Caco-2 (cell line): ENCODE results near the gene GSK3A. TPM values are rescaled to one million over a fixed set of nuclear protein-coding genes. Genes with fewer than 3 reads are reported as not detected.

ENCODE experiments used
- BruUV-seq: library from RNA; stranded (reverse); fragments of 400-500 nt; replicated peaks from 2 replicates; lab custom pipeline; 2021; lab: Mats Ljungman, UMichigan
- CTCF ChIA-PET: fragments of 300-600 bp; sonication (Branson Sonifier 250); formaldehyde crosslinking; loops from one replicate; lab custom pipeline; 2022; ENCODE audit warnings: antibody characterized with exemption; lab: Charles Lee
- POLR2A ChIA-PET: fragments of 300-600 bp; sonication (Branson Sonifier 250); formaldehyde crosslinking; loops from one replicate; lab custom pipeline; 2022; ENCODE audit warnings: antibody characterized with exemption; lab: Charles Lee
- DNase-seq, 2 experiments: peaks; one replicate each; pipeline versions ENCODE4 v3.0.0 to v3.0.0-alpha.2; 2020 to 2022
- H3K27me3 ChIP-seq: replicated peaks from 2 replicates; pipeline ENCODE4 v1.6.0; 2011; ENCODE audit warnings: low read length; ENCODE audit not compliant: control insufficient read depth, insufficient read depth
- H3K36me3 ChIP-seq: 2 replicates; pipeline ENCODE4 v1.5.1; 2011; ENCODE audit warnings: low read length; ENCODE audit not compliant: control insufficient read depth, insufficient read depth
- H3K4me1 ChIP-seq: fragments of 250-450 bp; sonication (Bioruptor Pico); 2 replicates; pipeline ENCODE4 v1.5.1; 2020; ENCODE audit warnings: mild to moderate bottlenecking
- H3K4me3 ChIP-seq: 2 replicates; pipeline ENCODE4 v1.5.1; 2011; ENCODE audit warnings: low read depth, mild to moderate bottlenecking, control low read depth, low read length
- H3K9me3 ChIP-seq: fragments of 250-450 bp; sonication (Bioruptor Pico); 2 replicates; pipeline ENCODE4 v1.5.1; 2020; ENCODE audit warnings: mild to moderate bottlenecking, moderate library complexity
- H3K27ac Mint-ChIP-seq: one replicate; pipeline ENCODE4 v1.8.0; 2022; ENCODE audit warnings: mixed read lengths; ENCODE audit not compliant: unreplicated experiment
- H3K27me3 Mint-ChIP-seq: one replicate; pipeline ENCODE4 v1.8.0; 2022; ENCODE audit warnings: mixed read lengths; ENCODE audit not compliant: insufficient read depth, unreplicated experiment
- H3K36me3 Mint-ChIP-seq: one replicate; pipeline ENCODE4 v1.8.0; 2022; ENCODE audit warnings: mild to moderate bottlenecking, mixed read lengths; ENCODE audit not compliant: insufficient read depth, unreplicated experiment
- H3K4me1 Mint-ChIP-seq: one replicate; pipeline ENCODE4 v1.8.0; 2022; ENCODE audit warnings: low read depth, mixed read lengths; ENCODE audit not compliant: unreplicated experiment
- H3K4me3 Mint-ChIP-seq: one replicate; pipeline ENCODE4 v1.8.0; 2022; ENCODE audit warnings: mild to moderate bottlenecking, moderate library complexity, mixed read lengths; ENCODE audit not compliant: unreplicated experiment
- H3K9me3 Mint-ChIP-seq: one replicate; pipeline ENCODE4 v1.8.0; 2022; ENCODE audit warnings: mixed read lengths; ENCODE audit not compliant: unreplicated experiment
- intact Hi-C: fragments of 100-400 bp; cut with micrococcal nuclease; formaldehyde crosslinking; loops from one replicate; pipeline ENCODE4 v1.10.0; 2022; ENCODE audit not compliant: unreplicated experiment
- total RNA-seq: library from RNA; stranded (reverse); gene quantifications from 2 replicates; pipeline ENCODE4 v1.2.3, GENCODE V29; 2022
- TF ChIP-seq, protein P1 (sequence below), 2 experiments: fragments of 200-600 bp in 1 of 2; IDR thresholded peaks; 1 replicate in 1 of 2; 2 replicates in 1 of 2; pipeline versions ENCODE4 v1.5.1 to v1.8.0; 2011 to 2022; ENCODE audit warnings: antibody characterized with exemption in 1 of 2, control low read depth in 1 of 2, inconsistent platforms in 1 of 2, low read depth in 1 of 2, low read length in 1 of 2, mild to moderate bottlenecking in 1 of 2, moderate library complexity in 1 of 2; ENCODE audit not compliant: insufficient read depth in 1 of 2, severe bottlenecking in 1 of 2, unreplicated experiment in 1 of 2

GSK3A gene
- total RNA-seq, 1 experiment from 2014 or later = 59.6 TPM

DNA sequence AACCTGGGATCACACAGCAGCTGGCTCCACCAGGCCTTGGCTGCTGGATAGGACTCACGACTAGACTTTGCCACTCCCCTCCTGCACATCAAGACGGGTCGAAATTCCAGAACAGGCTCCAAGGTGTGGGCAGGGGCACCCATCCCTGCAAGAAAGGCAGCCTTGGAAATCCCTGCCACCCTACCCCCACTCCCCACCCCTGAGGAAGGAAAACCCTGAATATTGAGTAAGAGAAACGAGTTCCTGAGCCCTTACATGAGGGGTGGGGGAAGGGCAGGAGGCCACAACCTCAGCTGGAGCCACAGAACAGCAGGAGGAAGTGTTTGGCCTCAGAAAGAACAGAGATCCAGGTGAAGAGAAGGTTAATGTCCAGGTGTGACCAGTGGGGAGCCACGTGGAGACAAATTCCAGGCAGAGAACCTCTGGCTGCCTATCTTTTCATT is 45.0 kb downstream of the GSK3A start:
- Mint-ChIP-seq H3K36me3 (peaks cover 34% of the 10 kb centered on the region), H3K27ac (no peak overlapping the region), H3K4me3 (no peak overlapping the region), H3K9me3 (peaks cover 13% of the 10 kb centered on the region), H3K27me3 (no peaks in the 10 kb centered on the region), H3K4me1 (no peaks in the 10 kb centered on the region)
- no TSS peak for BruUV-seq
- ChIA-PET POLR2A (no interaction called here), CTCF (no interaction called here)
- peaks cover 6% of the 10 kb centered on the region for H3K36me3 ChIP-seq
- H3K9me3 ChIP-seq = no peaks in the 10 kb centered on the region; the same call in 1 of the 2 replicates
- H3K27me3 ChIP-seq = no peaks in the 10 kb centered on the region
- TF ChIP-seq, protein P1, sequence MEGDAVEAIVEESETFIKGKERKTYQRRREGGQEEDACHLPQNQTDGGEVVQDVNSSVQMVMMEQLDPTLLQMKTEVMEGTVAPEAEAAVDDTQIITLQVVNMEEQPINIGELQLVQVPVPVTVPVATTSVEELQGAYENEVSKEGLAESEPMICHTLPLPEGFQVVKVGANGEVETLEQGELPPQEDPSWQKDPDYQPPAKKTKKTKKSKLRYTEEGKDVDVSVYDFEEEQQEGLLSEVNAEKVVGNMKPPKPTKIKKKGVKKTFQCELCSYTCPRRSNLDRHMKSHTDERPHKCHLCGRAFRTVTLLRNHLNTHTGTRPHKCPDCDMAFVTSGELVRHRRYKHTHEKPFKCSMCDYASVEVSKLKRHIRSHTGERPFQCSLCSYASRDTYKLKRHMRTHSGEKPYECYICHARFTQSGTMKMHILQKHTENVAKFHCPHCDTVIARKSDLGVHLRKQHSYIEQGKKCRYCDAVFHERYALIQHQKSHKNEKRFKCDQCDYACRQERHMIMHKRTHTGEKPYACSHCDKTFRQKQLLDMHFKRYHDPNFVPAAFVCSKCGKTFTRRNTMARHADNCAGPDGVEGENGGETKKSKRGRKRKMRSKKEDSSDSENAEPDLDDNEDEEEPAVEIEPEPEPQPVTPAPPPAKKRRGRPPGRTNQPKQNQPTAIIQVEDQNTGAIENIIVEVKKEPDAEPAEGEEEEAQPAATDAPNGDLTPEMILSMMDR (IDR thresholded peaks at IDR 0.05; ENCODE audit: insufficient read depth in 1 of 2, low read depth in 1 of 2, low read length in 1 of 2, severe bottlenecking in 1 of 2, unreplicated experiment in 1 of 2) = no peak
- no peaks in the 10 kb centered on the region for H3K4me1 ChIP-seq
- no peak overlapping the region for H3K4me3 ChIP-seq
- DNase-seq = no peak
- intact Hi-C loops = no loop called here

- no TSS peak for BruUV-seq
- no peaks in the 10 kb centered on the region for H3K4me1 Mint-ChIP-seq
- DNase-seq = no peak
- intact Hi-C loops = no loop called here
- no peak overlapping the region for H3K4me3 Mint-ChIP-seq
- Histone ChIP-seq H3K9me3 (no peaks in the 10 kb centered on the region; the same call in 1 of the 2 replicates), H3K4me1 (peaks cover 10% of the 10 kb centered on the region; the same call in 1 of the 2 replicates), H3K36me3 (peaks cover 4% of the 10 kb centered on the region; the same call in 1 of the 2 replicates), H3K27me3 (no peaks in the 10 kb centered on the region), H3K4me3 (no peak overlapping the region)
- H3K36me3 Mint-ChIP-seq = peaks cover 29% of the 10 kb centered on the region
- TF ChIP-seq, protein P1 (IDR thresholded peaks at IDR 0.05; ENCODE audit: insufficient read depth in 1 of 2, low read depth in 1 of 2, low read length in 1 of 2, severe bottlenecking in 1 of 2, unreplicated experiment in 1 of 2) = no peak
- POLR2A ChIA-PET = no interaction called here
- no peak overlapping the region for H3K27ac Mint-ChIP-seq
- CTCF ChIA-PET = no interaction called here
- peaks cover 13% of the 10 kb centered on the region for H3K9me3 Mint-ChIP-seq
- H3K27me3 Mint-ChIP-seq = no peaks in the 10 kb centered on the region
These were observed 46.1 kb downstream of the GSK3A start for GRCh38 chr19:42196011-42197001.

DNA sequence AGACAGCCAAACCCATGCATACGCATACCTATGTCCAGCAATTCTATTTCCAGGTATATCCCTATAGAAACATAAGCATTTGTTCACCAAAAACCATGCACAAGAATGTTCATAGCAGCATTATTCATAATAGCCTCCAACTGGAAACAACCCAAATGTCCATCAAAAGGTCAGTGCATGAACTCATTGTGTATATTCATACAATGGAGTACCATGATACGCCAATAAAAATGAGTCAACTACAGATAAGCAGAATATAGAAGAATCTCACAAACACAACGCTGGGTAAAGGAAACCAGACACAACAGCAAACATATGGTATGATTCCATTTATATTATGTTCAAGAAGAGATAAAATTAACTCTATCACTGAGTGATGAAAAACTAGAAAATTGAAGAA is 48.7 kb downstream of the GSK3A start:
- Histone ChIP-seq H3K9me3 (no peaks in the 10 kb centered on the region; the same call in 1 of the 2 replicates), H3K36me3 (peaks cover 3% of the 10 kb centered on the region; the same call in 1 of the 2 replicates), H3K27me3 (no peaks in the 10 kb centered on the region; the same call in 1 of the 2 replicates), H3K4me1 (peaks cover 11% of the 10 kb centered on the region; the same call in 1 of the 2 replicates), H3K4me3 (no peak overlapping the region)
- Mint-ChIP-seq H3K4me3 (no peak overlapping the region), H3K27ac (no peak overlapping the region), H3K36me3 (peaks cover 22% of the 10 kb centered on the region), H3K9me3 (peaks cover 13% of the 10 kb centered on the region), H3K27me3 (peaks cover 3% of the 10 kb centered on the region), H3K4me1 (no peaks in the 10 kb centered on the region)
- CTCF ChIA-PET = no interaction called here
- DNase-seq = no peak
- BruUV-seq = no TSS peak
- POLR2A ChIA-PET = no interaction called here
- TF ChIP-seq, protein P1 (IDR thresholded peaks at IDR 0.05; ENCODE audit: insufficient read depth in 1 of 2, low read depth in 1 of 2, low read length in 1 of 2, severe bottlenecking in 1 of 2, unreplicated experiment in 1 of 2) = no peak
- intact Hi-C loops = no loop called here
